ENCODE measurements around the gene RPTOR.

RPTOR gene

GRCh38 chr17:80991645-80992076 lies 447.0 kb downstream of the RPTOR start, which contains the start of gene CHMP6:
TSS of gene CHMP6 (plus strand) at chr17:80991841. CDS start at chr17:80991919, 78 bp downstream.
- TF ChIP-seq GATA2 (IDR thresholded peaks at IDR 0.05; ENCODE audit: low read depth, low read length) (no peak), GATA3 (IDR thresholded peaks at IDR 0.05; ENCODE audit: low read depth, low read length) (no peak)

DNA sequence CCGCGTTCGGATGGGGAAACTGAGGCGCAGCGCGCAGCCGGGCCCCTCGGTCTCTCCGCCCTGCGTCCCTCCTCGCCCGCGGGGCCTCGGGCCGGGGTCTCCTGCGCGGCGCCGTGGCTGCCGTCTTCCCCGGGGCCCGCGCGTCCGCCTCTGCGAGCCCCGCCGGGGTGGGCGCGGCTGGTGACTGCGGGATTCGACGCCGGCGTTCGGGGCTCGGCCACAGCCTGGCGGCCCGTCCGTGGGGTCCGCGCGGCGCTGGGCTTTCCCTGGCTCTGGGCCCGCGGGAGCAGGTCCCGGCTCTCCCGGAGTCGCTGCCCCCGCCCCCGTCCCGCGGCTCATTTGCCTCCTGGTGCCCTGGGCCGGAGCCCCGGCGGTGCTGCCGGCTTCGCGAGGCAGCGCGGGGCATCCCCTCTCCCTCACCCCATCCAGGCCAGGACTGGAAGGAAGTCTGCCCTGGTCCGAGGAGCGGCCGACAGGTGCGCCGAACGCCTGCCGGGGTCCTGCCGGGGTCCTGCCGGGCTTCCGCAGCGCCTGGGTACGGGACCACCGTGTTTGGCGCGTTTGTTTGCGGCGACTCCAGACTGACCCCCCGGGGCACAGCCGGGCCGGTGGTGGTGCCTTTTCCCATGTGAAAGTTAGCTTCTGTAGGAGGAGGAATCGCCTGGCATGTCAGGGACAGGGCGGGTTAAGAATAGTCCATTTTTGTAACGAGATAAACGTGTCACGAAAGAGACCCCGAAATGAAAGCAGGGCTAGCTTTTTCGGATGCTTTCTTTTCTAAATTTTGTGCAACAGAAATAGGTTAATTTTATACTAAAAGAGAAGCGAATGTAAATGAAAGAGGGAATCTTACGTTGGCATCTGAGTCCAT lies 447.7 kb downstream of the RPTOR start:
- TF ChIP-seq GATA2 (IDR thresholded peaks at IDR 0.05; ENCODE audit: low read depth, low read length) (no peak), GATA3 (IDR thresholded peaks at IDR 0.05; ENCODE audit: low read depth, low read length) (no peak)

GRCh38 chr17:80992948-80993624 lies 448.4 kb downstream of the RPTOR start:
- no peak for TF ChIP-seq GATA2 (IDR thresholded peaks at IDR 0.05; ENCODE audit: low read depth, low read length)
- TF ChIP-seq GATA3 (IDR thresholded peaks at IDR 0.05; ENCODE audit: low read depth, low read length), result no peak

- no peak for TF ChIP-seq GATA3 (IDR thresholded peaks at IDR 0.05; ENCODE audit: low read depth, low read length)
- TF ChIP-seq GATA2 (IDR thresholded peaks at IDR 0.05; ENCODE audit: low read depth, low read length), result no peak
Measured at GRCh38 chr17:80995131-80995530, 450.5 kb downstream of the RPTOR start.

DNA sequence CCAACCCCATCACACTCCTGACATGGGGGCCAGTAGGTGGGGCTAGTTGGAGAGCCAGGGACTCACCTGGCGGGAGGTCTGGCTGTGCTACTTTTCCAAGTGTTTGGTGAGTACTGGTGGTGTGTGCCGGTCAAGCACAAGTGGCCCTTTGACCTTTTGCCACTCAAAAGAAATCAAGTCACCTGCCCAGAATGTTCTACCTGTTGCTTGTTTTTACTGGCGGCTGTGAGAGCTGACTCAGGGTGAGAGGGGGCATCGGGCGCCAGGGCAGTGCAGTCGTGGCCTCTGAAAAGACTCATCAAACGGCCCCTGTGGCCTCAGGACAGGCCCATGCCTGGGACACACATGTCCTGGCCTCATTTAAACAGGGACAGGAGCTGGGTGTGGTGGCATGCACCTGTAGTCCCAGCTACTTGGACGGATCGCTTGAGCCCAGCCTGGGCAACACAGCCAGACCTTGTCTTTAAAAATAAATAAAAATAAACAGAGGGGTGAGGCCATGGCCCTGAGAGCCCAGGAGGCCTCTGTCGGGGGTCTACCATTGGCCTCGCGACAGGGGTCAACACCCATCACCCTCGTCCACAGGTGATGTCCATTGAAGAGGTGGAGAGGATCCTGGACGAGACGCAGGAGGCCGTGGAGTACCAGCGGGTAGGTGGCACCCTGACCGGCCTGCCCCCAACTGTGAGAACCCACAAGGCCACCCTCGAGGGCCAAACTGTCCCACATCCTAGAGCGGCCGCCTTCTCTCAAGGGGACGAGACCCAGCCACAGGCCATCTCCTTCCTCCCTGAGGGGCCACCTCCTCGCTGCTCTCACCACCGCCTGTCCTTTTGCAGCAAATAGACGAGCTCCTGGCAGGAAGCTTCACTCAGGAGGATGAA lies 452.0 kb downstream of the RPTOR start:
- TF ChIP-seq GATA2 (IDR thresholded peaks at IDR 0.05; ENCODE audit: low read depth, low read length), result no peak
- no peak for TF ChIP-seq GATA3 (IDR thresholded peaks at IDR 0.05; ENCODE audit: low read depth, low read length)

DNA sequence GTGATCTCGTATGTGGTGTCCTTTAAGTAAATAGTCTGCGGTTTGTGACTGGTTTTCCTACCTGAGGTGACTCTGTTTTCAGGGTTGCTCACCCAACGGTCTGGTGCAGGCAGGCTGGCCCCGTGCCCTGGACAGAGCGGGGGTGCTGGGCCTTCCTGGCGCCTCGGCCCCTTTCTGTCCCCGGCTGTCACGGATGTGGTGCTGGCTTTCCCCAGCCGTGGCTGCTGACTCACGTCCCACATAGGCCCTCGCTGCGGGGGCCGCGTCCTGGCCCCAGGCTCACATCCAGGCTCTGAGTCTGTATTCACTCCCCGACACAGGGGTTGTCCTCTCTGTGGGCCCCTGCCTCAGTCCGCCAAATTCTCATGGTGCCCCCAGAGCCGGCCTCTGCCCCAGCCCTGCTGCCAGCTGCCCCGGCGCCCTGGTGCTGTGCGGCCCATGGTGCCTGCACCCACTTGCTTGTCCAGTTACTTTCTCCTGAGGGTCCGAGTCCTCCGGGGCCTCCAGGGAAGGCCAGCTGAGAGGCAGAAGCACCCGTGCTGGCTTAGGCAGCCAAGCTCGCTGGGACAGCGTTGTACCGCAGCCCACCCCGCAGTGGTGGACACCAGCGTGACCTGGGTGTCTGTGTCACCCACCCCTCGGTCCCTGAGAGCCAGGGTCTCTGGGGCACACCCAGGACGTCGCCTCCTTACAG lies 452.9 kb downstream of the RPTOR start:
- TF ChIP-seq GATA2 (IDR thresholded peaks at IDR 0.05; ENCODE audit: low read depth, low read length), result no peak
- no peak for TF ChIP-seq GATA3 (IDR thresholded peaks at IDR 0.05; ENCODE audit: low read depth, low read length)

- TF ChIP-seq GATA2 (IDR thresholded peaks at IDR 0.05; ENCODE audit: low read depth, low read length) (no peak), GATA3 (IDR thresholded peaks at IDR 0.05; ENCODE audit: low read depth, low read length) (no peak)
Measured at GRCh38 chr17:80998118-80998747, 453.6 kb downstream of the RPTOR start.

DNA sequence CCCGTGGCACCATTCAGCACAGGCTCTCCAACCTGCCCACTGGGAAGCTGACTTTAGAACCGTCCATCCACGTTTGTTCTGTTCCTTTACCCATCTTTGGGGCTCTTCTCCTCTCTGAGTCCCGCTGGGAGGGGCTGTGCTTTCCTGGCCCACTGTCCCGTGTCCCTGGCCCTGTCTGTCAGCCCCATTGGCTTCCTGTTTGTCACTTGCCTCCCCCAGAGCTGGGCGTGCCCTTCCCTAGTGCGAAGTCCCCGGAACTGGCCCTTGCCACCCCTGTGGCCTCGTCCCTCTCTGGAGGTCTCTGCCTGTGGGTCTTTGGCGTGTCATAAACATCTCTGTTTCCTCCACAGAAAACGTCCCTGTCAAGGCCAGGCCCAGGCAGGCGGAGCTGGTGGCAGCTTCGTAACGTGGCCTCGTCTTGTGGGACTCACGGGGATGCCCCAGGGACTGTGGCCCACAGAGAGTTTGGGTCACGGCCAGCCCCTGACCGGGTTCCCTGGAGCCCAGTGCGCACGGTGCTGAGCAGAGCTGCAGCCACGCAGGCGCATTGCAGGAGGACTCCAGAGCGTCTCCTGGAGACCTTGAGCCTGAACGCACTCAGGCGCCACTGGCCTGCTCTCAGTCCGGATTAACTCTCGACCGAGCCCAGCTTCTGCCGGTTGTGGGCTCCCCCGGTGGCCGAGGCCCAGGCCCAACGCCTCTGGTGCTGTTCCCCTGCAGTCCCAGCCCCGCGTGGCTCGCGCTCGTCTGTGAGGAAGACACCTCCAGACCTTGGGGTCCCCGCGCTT lies 454.3 kb downstream of the RPTOR start:
- TF ChIP-seq GATA2 (IDR thresholded peaks at IDR 0.05; ENCODE audit: low read depth, low read length) (no peak), GATA3 (IDR thresholded peaks at IDR 0.05; ENCODE audit: low read depth, low read length) (no peak)

DNA sequence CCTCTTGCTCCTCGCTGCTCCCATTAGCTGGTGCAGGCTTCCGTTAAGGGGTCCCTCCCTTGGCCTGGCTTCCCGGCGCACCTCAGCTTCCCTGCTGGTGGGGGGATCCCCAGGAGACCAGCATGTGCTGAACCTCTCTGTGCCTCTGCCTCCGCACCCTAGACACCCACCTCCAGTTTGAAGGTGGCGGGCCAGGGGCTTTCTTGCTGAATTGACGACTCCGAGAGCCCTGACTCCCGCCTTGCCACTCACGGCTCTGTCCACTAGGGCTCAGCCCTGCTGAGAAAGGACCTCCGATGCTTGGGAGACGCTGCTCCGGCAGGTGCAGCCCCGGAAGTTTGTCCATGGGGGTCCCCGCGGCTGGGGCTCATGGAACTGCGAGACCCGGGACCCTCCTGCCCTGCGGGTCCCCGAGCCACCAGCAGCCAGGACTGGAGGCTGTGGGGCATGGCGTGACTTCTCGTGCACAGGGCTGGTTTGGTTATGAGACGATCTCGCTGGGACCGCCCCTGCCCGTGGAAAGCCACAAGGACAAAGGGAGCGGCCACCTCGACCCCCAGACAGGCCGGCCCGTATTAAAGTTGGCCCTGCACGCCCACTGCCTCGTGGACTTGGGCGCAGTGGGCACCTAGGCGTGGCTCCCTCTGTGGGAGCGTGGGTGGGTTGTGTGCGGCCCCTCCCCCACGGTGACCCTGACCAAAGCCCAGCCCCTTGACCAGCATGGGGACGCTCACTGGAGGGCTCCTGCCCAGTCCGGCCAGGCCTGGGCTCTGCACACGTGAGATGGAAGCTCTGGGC lies 455.1 kb downstream of the RPTOR start:
- TF ChIP-seq GATA2 (IDR thresholded peaks at IDR 0.05; ENCODE audit: low read depth, low read length) (no peak), GATA3 (IDR thresholded peaks at IDR 0.05; ENCODE audit: low read depth, low read length) (no peak)

GRCh38 chr17:81000334-81000630 lies 455.6 kb downstream of the RPTOR start:
- no peak for TF ChIP-seq GATA2 (IDR thresholded peaks at IDR 0.05; ENCODE audit: low read depth, low read length)
- no peak for TF ChIP-seq GATA3 (IDR thresholded peaks at IDR 0.05; ENCODE audit: low read depth, low read length)

DNA sequence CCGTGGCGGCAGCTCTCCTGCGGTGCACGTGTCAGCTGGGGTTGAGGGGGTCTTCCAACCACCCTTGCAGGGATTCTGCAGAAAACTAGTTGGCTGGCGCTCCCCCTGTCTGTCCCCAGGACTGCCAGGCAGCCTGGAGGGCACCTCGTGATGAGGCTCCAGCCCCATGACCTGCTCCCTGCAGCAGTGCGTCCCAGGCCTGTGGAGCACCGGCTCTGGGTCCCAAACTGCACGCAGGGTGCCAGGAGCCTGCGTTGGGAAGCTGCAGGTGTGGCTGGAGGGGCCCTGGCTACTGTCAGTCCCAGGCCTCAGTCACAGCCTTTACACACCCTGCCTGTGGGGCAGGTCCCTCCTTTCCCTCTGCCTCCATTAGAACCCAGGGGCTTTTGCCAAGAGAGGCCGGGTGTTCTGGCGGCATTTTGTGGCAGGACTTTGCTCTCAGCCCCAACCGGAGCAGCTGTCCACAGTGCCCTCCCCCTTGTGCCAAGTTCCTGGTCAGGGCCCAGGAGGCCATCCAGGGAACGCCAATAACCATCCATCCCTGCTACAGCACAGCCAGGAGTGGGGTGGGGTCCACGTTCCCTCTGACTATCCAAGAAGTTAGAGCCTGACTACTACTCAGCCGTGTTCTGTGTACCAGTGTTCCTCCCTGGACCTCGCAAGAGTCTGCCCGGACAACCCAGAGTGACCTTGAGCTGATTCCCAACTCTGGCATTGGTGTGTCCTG lies 456.2 kb downstream of the RPTOR start:
- TF ChIP-seq GATA2 (IDR thresholded peaks at IDR 0.05; ENCODE audit: low read depth, low read length) (no peak), GATA3 (IDR thresholded peaks at IDR 0.05; ENCODE audit: low read depth, low read length) (no peak)
